Inflammatory macrophage (primary cell): ENCODE measurements around the gene NKIRAS1.
"Not testable (repeated sequence)": the region's sequence is repeated elsewhere in the genome, so short reads cannot be mapped to it uniquely, and the experiment has no call there.

ENCODE experiments used
- DNase-seq, 2 donors: peaks; one replicate each; pipeline ENCODE4 v3.0.0-alpha.2; 2020 to 2022

NKIRAS1 gene

DNA sequence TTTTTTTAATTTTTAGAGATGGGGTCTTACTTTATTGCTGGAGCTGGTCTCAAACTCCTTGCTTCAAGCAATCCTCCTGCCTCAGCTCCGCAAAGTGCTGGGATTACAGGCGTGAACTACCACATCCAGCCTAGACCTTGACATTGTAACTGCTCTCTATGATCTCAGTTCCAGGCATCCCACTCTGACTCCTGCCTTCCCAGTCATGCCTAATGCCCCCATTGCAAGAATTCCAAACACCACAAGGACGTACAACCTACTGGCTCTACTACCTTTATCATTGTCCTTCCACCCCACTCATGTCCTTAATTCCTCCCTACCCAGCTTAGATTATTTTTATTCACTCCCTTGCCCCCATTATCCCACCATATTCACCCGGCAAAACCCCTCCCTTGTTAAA is 21.6 kb downstream of the NKIRAS1 start:
- no peak for DNase-seq

DNA sequence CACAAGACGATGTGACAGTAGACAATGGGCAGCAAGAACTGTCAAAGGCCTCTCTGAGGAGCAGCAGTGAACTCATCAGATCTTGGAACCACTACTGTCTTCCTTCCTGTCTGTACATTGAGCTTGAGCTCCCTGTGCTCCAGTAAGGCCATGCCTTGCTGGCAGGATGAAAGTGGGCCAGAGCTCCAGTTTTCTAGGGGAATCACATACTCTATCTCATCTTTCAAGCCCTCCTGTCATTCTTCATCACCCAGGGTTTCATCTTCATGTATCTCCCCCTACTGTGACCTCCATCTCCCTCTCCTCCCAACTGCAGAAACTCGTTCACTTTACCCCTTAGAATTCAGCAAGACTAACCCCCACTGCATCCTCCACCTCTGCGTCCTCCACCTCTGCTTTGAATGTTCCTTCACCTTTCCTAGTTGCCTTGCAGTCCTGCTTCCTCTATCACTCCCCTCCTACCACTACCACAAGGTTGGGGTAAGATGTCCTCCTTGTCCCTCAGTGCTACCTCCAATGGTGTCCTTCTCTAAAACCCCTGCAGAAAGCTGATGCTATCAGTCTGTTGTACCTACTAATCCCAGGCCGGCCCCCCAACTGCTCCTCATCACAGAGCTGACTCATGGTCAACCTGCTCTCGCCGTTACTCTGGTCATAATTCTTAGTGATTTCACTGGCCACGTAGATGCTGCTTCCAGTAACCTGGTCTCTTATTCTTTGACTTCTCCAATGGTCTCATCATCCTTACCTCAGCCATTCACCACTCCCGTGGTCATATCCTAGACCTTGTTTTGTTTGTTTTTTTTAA is 22.3 kb downstream of the NKIRAS1 start:
- no peak for DNase-seq

DNA sequence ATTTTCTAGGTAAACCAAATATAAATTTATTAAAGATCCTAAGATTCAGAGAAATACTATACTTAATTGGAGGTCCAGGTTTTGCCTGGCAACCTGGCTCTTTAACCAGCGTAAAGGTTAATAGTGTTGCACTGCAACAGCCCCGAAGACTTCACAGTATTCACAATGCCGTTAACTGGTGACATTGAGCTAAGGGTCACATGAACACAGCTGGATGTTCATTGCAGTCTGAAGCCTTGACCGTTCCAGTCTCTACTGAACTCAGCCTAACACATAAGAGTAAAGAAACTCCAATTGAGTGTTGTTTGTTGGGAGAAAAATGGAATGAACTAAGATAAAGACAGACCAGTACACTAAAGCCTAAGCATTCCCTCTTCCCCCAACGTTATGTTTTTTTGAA is 26.8 kb downstream of the NKIRAS1 start:
- DNase-seq: no peak

DNA sequence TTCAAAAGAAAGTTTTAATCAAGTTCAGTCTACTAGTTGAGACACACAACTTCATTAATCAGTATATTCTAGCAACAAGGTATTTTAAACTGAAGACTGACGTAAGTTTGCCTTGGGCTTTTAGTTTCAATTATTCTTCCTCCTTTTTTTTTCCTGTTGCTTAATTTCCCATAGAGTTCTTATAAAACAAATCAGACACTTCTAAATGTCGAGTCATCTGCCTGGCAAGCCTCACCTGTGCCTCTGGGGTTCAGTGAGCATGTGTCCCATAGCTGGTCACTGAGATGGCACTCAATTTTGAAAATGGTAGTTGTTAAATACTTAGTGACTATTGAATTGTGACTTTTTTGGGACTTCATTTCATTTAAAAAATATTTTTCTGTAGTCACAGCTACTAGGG is 27.4 kb downstream of the NKIRAS1 start:
- peak in 1 of 2 donors; percentile 34 for DNase-seq

DNA sequence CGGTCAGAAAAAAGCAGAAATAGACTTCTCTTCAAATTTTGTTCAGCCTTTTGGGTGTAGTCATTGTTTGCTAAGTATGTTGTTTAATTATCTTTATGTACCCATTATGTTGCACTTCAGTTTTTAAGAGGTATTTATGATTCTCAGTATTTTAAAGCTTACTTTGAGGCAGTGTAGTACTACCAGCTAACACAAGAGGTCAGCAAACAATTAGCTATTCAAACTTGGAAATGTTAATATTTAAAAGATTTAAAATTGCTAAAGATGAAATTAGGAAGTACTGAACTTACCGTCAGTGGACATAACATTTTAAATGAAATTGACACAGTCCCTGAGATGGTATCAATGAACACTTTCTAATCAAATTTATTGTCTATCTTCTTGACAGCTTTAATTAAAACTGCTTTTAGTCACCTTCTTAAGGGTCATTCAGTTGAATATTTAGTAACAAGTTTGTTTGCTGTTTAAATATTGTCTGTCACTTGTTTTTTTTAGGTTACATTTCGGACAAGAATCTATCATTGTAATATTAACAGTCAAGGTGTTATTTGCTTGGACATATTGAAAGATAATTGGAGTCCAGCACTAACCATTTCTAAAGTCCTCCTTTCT is 28.1 kb downstream of the NKIRAS1 start:
- peak; percentile 57 to 66 for DNase-seq

- DNase-seq: no peak
Measured at GRCh38 chr3:23886311-23886710, 30.5 kb downstream of the NKIRAS1 start.

GRCh38 chr3:23885210-23885609 is 31.6 kb downstream of the NKIRAS1 start:
- no peak for DNase-seq

DNA sequence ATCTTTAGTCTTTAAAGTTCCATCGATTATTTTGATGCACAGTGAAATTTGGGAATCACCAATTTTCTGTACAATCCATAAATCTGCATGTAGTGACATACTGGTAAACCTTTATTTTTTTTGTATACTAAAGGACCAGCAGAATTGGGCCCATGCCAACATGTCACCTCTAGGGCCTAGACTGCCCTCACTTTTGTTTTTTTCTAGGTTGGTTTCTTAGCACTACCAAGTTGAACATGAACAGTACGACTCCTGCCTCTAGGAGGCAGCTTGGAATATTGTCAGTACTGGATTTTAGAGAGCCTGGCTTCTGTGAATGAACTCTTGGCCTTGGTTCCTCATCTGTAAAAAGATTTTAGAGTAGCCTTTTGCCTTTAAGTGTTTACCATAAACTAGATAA is 32.3 kb downstream of the NKIRAS1 start:
- peak in 1 of 2 donors; percentile 19 for DNase-seq

DNA sequence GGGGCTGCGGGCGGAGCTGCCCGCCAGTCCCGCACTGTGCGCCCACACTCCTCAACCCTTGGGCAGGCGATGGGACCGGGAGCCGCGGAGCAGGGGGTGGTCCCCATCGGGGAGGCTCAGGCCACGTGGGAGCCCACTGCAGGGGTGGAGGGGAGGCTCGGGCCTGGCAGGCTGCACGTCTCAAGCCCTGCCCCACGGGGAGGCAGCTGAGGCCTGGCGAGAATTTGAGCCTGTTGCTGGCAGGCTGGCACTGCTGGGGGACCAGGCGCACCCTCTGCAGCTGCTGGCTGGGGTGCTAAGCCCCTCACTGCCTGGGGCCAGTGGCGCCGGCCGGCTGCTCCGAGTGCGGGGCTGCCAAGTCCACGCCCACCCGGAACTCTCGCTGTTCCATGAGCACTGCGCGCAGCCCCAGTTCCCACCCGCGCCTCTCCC is 34.3 kb downstream of the NKIRAS1 start:
- DNase-seq: no peak

DNA sequence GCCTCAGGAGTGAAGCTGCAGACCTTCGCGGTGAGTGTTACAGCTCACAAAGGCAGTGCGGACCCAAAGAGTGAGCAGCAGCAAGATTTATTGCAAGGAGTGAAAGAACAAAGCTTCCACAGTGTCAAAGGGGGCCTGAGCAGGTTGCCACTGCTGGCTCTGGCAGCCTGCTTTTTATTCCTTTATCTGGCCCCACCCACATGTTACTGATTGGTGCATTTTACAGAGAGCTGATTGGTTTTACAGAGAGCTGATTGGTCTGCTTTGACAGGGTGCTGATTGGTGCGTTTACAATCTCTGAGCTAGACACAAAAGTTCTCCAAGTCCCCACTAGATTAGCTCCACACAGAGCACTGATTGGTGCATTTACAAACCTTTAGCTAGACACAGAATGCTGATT is 34.8 kb downstream of the NKIRAS1 start:
- DNase-seq: not testable (repeated sequence)

DNA sequence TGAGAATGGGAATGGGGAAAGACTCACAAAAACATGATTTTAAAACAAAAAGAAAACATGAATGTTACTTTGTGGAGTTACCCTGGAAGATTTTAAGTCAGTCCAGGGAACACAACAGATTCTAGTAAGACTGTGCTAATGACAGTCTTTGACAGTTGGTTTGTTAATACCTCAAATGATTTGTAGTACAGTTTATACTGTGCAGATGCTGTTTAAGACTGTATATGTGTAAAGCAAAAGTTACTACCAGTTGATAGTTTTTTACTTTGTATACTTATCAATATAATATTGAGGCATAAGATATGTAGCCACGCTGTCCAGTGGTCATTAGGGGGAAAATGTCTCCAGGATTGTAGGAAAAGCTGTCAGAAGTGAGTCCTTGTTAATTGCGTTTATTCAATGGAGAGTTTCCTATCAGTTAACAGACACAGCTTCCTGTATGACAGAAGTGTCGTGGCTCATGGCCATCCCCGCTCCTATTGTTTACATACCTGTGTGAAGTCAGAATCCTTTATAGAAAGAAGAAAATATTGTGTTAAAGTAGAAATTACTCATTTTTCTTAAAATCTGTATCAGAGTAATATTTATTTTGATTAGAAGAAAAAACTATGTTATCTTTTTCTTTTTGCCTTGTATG is 36.0 kb downstream of the NKIRAS1 start:
- DNase-seq: no peak

DNA sequence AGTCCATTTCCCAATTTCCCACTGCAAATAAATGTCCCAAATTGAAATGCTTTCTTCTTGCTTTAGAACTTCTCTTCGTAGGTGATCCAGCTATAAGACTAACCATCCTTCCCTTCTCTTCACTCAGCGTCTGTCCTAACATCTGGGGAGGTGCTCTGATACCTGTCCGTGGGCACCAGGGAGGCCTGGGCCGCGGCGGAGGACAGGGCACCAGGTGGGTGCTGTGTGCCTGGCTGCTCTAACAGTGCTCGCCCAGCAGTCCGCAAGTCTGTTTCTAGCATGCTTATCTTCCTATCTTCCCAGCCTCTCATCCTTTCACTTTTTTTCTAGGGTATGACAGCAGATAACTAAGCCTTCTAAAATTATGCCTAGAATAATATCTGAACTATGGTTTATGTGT is 37.3 kb downstream of the NKIRAS1 start:
- DNase-seq: no peak

- peak; percentile 93 to 95 for DNase-seq
Measured at GRCh38 chr3:23877329-23877980, 39.3 kb downstream of the NKIRAS1 start.

- no peak for DNase-seq
Measured at GRCh38 chr3:23876923-23877322, 39.9 kb downstream of the NKIRAS1 start.

DNA sequence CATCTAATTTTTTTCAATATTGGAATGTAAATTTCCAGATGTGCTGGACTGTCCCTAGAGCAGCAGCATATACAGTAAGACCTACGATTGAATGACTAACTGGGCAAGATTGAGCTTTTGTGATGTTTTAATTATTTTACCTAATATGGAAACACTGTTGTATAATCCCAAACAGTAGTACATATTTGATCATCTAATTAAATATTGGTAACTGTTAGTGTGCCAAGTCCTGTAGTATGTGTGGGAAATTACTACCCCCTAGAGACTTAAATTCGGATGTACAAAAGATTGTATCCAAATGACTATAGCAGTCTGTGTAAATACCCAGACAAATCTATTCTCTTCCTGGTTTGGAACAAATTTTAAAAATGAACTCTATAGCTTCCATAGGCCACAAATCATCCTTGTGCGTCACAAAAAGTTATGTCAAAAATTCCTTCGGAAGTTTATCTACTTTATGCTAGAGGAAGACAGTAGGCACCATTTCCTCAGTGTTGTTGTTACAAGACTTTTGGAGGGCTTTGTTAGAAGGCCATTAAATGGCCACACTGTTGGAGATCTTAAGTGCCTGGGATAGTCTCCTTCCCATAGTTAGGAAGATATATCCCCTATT is 41.6 kb downstream of the NKIRAS1 start:
- no peak for DNase-seq

- DNase-seq: no peak
Measured at GRCh38 chr3:23874359-23875112, 42.3 kb downstream of the NKIRAS1 start.

DNA sequence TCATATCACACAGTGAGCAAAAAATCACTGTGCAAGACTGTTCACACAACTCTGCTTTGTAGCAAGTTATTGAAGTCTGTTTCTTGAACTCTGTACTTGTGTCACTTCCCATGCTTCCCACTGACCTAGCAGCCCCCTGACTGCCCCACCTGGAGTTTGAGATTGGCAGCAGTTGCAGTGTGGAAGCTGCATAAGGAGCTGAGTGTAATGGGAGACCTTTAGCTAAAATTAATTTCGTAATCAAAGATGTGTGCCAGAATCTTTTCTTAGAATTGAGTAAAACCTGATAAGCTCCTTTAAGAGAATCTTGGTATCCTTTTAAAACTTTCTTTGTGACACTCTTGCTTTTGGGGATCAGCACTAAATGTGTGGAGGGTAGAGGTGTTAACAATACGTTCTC is 42.8 kb downstream of the NKIRAS1 start:
- DNase-seq: no peak

DNA sequence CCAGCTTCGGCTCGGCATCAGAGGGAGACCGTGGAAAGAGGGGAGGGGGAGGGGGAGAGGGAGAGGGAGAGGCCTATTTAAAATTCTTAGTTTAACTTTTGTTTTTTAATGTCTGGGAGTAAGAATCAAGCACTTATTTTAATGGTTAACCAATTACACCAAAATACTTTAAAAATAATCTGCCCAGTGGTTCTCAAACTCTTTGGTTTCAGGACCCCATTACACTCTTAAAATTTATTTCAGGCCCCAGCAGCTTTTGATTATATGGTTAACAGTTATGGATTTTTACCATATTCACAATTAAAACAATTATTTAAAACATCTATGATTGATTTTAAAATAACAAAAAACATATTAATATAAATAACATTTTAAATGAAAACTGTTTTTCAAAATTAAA is 44.5 kb downstream of the NKIRAS1 start:
- DNase-seq: no peak

- not testable (repeated sequence) for DNase-seq
Measured at GRCh38 chr3:23871361-23871760, 45.4 kb downstream of the NKIRAS1 start.

- not testable (repeated sequence) for DNase-seq
Measured at GRCh38 chr3:23870663-23871043, 46.1 kb downstream of the NKIRAS1 start.

DNA sequence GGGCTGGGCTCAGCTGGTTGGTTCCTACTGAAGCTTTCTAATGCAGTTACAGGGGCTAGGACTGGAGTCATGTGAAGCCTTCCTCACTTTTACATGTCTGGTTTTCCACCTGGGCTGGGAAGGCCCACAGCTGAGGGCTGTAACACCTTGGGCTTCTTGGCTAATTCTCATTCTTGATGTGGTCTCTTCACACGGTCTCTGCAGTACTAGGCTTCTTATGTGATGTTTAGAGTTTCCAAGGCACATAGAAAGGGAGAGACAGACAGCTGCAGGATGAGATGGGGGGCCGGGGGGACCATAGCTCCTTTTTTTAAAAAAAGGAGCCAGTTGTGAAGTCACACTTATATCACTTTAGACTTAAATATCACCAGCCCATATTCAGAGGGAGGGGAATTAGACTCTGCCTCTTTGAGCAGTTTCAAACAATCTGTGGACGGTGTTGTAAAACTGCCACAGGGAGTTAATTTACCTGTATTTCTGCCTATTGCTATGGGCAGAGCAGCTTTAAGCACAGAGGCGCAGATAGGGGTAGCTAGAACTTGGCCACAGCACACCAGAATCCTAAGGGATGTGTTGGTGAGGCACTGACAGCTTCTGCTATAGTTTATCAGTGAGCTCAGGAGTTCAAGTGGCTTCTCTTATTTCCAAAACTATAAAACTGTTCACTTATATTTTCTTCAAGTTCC is 46.7 kb downstream of the NKIRAS1 start:
- no peak for DNase-seq

DNA sequence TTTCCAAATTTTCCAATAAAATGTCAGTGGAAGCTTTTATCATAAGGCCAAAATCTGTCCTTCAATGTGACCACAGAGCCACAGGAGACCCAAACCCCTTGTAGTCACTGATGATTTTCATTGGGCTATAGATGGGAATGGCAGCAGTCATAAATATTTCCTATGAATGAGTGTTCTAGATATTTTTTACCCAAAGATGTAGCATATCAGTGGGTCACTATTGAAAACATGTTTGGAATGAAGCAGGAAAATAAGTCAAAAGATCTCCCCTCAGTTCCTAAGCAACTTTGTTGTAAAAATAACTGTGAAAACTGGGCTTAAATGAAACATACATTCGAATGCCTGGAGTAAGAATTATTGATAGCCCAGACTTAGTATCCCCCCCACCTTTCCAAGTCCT is 49.0 kb downstream of the NKIRAS1 start:
- no peak for DNase-seq
